NOMO-1 (cell line): ENCODE measurements around the gene BSN.

Experiments
- DNase-seq, 2 experiments: peaks; one replicate each; lab custom pipeline; 2025; ENCODE audit not compliant: unreplicated experiment in 2 of 2; lab: John Stamatoyannopoulos, UW

The BSN gene

DNA sequence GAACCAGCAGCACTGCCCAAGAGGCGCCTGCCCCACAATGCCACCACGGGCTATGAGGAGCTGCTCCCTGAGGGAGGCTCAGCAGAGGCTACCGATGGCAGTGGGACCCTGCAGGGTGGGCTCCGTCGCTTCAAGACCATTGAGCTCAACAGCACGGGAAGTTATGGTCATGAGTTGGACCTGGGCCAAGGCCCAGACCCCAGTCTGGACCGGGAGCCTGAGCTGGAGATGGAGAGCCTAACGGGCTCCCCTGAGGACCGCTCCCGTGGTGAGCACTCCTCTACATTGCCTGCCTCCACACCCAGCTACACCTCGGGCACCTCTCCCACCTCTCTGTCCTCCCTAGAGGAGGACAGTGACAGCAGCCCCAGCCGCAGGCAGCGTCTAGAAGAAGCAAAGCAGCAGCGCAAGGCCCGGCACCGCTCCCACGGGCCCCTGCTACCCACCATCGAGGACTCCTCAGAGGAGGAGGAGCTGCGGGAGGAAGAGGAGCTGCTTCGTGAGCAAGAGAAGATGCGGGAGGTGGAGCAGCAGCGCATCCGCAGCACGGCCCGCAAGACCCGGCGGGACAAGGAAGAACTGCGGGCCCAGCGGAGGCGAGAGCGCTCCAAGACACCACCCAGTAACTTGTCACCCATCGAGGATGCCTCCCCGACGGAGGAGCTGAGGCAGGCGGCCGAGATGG, 98.1 kb downstream of the BSN start:
- DNase-seq, result no peak

GRCh38 chr3:49652903-49653415, 98.7 kb downstream of the BSN start:
- no peak for DNase-seq

DNA sequence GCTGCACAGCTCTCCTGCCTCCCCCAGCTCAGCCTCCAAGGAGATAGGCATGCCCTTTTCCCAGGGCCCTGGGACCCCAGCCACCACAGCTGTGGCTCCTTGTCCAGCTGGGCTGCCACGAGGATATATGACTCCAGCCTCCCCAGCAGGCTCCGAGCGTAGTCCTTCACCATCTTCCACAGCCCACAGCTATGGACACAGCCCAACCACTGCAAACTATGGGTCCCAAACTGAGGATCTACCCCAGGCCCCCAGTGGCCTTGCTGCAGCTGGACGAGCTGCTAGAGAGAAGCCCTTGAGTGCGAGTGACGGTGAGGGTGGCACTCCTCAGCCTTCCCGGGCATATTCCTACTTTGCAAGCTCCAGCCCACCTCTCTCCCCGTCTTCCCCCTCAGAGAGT, 99.3 kb downstream of the BSN start:
- DNase-seq, result no peak

- DNase-seq, result no peak
These were observed 100.0 kb downstream of the BSN start for GRCh38 chr3:49654176-49654825.

GRCh38 chr3:49654955-49655556, 100.8 kb downstream of the BSN start:
- DNase-seq, result no peak

- no peak for DNase-seq
These were observed 101.5 kb downstream of the BSN start for GRCh38 chr3:49655731-49656285.

DNA sequence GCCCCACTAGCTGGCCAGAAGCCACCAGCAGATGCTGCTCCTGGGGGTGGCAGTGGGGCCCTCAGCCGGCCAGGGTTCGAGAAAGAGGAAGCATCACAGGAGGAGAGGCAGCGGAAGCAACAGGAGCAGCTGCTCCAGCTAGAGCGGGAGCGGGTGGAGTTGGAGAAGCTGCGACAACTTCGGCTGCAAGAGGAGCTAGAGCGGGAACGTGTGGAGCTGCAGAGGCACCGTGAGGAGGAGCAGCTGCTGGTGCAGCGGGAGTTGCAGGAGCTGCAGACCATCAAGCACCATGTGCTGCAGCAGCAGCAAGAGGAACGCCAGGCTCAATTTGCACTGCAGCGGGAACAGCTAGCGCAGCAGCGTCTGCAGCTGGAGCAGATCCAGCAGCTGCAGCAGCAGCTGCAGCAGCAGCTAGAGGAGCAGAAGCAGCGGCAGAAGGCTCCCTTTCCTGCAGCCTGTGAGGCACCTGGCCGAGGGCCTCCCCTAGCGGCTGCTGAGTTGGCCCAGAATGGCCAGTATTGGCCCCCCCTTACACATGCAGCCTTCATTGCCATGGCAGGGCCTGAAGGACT, 102.3 kb downstream of the BSN start:
- peak; percentile 14 to 32 for DNase-seq

GRCh38 chr3:49657208-49657915, 103.1 kb downstream of the BSN start:
- no peak for DNase-seq

- no peak for DNase-seq
These were observed 104.4 kb downstream of the BSN start for GRCh38 chr3:49658711-49659110.

GRCh38 chr3:49659756-49660155, 105.5 kb downstream of the BSN start:
- no peak for DNase-seq

GRCh38 chr3:49661281-49661680, 107.0 kb downstream of the BSN start:
- no peak for DNase-seq

DNA sequence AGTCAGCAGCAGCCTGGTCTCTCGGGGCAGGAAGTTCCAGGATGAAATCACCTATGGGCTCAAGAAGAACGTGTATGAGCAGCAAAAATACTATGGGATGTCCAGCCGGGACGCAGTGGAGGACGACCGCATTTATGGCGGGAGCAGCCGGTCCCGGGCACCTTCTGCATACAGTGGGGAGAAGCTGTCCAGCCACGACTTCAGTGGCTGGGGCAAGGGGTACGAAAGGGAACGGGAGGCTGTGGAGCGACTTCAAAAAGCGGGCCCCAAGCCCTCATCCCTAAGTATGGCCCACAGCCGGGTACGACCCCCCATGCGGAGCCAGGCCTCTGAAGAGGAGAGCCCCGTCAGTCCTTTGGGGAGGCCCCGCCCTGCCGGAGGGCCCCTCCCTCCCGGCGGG, 107.7 kb downstream of the BSN start:
- DNase-seq, result no peak

DNA sequence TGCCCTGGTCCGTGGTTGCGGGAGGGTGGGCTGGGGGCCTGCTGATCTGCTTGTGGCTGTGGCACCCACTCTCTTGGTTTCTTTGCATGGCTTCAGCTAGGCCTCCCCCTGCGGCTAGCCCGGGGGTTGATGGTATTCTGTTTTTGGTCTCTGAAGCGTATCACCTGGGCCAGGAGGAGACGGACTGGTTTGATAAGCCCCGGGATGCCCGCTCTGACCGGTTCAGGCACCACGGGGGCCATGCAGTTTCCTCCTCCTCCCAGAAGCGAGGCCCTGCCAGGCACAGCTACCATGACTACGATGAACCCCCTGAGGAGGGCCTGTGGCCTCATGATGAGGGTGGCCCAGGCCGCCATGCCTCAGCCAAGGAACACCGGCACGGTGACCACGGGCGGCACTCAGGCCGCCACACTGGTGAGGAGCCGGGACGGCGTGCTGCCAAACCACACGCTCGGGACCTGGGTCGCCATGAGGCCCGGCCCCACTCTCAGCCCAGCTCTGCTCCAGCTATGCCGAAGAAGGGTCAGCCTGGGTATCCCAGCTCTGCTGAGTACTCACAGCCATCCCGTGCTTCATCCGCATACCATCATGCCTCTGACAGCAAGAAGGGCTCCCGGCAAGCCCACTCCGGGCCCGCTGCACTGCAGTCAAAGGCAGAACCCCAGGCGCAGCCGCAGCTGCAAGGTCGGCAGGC, 108.6 kb downstream of the BSN start:
- no peak for DNase-seq

- DNase-seq, result no peak
These were observed 109.6 kb downstream of the BSN start for GRCh38 chr3:49663831-49664230.

GRCh38 chr3:49664300-49664699, 110.0 kb downstream of the BSN start:
- no peak for DNase-seq

DNA sequence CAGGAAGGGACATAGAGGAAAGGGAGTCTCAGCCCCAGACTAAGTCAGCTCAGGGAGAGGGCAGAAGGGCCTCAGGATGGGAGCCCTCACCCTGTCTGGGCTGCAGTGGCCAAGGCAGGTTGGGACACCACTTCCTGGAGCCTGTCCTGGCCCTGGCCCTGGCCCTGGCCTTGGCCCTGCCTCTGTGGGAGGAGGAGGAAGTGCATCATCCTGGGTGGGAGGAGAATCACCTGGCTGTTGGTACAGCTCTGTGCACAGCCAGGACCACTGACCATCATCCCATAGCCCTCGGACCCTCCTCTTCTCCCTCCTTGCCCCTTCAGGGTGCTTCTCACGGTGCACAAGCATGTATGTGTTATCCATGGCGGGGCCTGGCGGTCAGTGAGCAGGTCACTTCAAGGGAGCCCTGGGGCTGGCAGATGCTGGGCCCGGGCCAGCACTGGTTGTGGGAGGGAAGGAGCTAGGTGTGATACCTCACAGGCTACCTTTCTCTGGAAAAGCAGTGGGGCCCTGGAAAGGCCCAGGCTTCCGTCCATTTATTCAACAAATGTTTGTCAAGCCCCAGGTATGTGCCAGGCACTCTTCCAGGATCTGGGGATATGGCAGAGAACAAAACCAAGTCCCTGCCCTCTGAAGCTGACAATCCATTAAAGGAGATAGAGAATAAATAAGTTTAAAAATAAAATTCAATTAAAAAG, 111.7 kb downstream of the BSN start:
- peak in 1 of 2 experiments; percentile 1 for DNase-seq

GRCh38 chr3:49666592-49666991, 112.3 kb downstream of the BSN start:
- DNase-seq, result no peak

GRCh38 chr3:49667701-49668413, 113.6 kb downstream of the BSN start:
- no peak for DNase-seq

DNA sequence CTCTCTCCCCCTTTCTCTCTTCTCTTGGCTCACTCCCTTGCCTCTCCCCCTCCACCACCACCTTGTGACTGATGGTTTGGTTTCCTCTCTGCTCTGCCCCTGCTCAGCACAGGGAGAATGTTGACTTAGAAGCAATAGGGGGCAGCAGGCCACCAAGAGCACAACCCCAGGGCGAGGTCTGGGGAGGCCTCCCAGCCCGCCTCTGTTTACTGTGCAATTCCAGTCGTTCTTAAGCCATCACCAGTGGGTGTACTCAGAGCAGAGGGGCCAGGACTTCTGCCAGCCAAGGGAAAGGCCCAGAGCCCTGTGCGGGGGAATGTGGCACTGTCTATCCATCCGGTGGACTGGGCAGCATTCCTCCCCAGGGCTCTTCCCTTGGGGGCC, 114.1 kb downstream of the BSN start:
- peak in 1 of 2 experiments; percentile 2 for DNase-seq
